SIG-M5 treated with dmso at 0.1 percent for 504 hours (cell line): ENCODE results near the gene ONECUT1.
A peak's percentile ranks its signal among the peaks of the same experiment; 100 is the strongest.

Experiments
- DNase-seq: peaks from one replicate; lab custom pipeline; 2025; ENCODE audit not compliant: unreplicated experiment; lab: John Stamatoyannopoulos, UW

Gene ONECUT1

DNA sequence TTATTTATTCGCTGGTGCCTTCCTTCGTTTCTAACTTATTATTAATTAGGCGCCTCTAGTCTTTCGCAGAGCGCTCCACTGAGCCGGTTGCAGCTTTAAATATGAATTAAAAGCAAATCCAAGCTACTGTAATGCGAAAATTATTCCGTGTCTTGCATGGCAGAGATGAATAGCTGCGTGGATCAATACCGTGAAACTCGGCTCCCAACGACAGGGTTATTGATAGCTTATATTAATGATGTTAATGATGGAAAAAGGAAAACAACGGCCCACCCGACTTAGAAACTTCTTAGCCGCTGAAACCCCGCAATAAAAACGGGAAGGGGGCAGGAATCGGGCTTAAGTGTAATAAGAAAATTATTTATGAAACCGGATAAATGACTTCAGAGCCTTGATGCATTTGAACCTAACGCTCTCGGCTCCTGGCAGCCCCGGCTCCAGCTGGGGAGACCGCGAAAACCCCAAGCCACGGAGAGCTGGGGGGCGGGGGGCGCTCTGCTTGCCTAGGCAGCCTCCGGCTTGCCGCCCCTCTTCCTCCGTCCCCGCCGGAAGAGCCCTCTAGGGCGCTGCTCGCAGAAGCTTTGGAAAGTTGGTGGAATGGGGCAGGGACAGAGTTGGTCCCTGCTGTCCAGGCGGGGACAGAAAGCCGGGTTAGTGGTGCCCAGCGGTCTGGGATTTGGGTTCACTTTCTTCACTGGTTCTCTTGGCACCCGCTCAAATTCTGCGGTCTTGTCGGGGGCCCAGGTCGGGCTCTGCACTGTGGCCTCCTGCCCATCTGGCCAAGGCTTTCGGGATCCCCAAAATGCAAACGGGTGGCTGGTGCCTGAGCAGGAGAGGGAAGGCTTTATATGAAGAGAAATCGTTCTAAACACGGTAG is 7.7 kb upstream of the ONECUT1 start:
- DNase-seq: no peak

DNA sequence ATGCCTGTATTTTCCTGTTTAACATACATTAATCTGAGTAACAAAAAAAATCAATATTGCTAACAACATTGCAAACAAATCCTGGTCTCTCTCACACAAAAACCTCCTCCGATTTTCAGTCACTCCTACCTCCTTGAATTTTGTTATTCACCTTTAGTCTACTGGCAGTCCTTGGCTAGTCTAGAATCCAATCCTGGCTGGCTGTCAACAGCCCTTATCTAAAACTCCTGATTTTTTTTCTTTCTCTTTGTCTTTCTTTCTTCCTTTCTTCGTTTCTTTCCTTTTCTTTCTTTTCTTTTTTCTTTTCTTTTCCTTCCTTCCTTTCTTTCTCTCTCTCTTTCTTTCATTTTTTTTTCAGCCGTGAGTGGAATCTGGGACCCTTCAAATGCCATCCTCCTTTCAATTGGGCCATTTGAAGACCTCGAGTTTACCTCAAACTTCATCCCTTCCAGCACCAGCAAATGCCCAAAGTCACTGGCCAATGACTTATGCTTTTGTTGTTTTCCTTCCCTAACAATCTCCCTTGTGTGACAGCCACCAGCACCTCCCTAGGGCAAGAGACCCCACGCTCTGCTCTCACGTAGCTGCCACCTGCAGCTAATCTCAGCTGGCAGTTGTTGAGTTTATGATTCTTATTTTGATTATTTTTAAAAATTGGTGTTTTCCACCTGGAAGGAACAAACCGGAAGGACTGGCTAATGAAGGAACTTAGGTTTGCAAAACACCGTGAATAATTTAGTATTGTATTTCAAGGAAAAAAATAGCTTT is 6.8 kb upstream of the ONECUT1 start:
- no peak for DNase-seq

DNA sequence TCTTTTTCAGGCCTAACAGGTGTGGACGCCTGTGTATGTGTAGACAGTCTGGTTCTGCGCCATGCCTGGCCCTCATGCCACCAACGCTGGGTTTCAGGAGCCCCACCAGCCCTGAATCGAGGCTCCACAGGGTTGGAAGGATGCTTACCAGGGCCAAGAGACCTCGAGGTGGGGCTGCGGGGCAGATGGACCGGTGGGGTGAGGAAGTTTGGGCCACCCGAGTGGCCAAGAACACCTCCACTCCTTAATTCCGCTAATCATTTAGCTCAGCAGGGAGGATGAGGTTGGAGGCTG is 6.0 kb upstream of the ONECUT1 start:
- no peak for DNase-seq

DNA sequence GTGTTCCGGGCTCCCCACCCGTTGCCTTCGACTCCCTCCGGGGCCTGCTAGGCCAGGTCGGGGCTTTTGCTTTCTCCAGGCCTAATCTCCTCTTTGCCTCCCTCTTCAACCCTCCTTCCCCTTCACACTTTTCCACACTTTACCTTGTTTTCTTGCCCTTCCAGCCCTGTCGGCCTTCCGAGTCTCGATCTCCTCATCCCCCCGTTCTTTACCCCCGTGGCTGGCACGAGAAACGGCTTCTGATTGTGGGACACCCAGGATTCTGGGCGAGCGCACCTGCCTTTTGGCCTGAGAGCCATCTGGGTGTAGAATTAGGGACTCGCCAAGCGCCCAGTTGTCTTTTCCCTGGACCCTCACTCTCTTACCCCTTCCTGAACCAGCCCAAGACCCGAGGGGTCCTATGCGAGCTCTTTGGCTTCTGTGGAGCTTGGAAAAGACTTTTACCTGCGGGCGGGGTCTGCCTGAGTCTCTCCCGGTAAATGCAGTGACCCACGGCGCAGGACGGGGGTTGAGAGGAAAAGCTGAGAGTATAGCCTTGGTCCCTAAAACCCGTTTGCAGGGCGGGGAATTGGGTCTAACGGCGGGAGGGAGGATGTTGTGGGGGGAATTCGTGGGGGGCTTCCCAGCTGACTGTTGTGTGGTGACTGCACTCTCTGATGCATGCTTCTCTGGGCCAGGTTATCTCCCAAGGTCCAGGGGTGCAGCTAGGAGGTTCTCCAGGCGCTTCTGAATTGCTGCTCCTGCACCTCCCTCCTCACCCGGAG is 5.5 kb upstream of the ONECUT1 start:
- no peak for DNase-seq

DNA sequence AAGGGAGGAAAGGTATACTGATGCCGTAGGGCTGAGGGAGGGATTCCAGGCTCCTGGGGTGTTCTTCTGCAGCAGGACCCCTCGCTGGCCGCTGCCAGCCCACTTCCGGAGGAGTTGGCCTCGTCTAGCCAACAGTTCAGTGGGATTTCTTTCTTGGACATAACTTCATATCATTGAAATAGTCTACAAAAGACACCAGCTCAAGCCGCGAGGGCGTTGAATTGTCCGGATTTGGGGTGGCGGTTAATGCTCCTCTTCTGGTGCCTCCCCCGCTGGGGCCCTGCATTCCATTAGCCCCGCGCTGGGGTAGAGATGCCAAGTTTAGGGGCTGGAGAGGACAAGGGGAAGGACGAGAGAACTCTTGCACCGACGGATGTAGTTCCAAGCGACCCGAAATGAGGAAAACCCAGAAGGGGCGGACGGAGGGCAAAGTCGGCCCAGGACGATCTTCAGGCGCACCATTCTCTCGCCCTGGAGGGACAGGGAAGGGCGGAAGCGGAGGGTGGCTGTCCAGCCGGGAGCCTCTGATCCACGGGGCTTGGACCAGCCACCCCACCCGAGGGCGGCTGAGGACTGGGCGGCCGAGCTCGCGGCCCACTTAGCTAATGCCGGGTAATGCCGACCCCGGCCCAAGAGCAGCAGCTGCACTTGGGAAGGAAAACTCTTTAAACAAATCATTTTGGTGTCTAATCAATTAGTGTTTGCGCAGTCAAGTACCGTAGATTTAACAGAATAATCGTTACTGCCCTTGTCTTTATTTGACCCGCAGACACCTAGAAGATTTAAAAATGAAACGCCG is 4.7 kb upstream of the ONECUT1 start:
- no peak for DNase-seq

DNA sequence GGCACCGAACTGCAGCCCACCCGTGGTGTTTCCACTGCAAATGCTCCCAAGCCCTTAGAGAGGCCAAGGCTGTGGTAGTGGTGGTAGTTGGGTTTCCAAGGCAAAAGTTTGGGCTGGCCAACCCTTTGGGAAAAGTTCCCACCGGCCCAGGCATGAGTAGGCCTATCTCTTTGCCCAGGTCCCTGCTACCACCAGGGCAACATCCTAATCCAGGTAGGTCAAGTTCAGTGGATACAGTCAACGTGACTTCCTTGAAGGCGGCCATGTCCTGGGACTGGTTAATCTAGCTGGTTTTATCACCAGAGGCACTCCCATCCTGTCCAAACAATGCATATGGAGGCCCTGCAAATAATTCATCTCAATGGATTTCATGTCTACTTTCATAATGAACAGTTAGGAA is 1.6 kb upstream of the ONECUT1 start:
- DNase-seq: no peak

DNA sequence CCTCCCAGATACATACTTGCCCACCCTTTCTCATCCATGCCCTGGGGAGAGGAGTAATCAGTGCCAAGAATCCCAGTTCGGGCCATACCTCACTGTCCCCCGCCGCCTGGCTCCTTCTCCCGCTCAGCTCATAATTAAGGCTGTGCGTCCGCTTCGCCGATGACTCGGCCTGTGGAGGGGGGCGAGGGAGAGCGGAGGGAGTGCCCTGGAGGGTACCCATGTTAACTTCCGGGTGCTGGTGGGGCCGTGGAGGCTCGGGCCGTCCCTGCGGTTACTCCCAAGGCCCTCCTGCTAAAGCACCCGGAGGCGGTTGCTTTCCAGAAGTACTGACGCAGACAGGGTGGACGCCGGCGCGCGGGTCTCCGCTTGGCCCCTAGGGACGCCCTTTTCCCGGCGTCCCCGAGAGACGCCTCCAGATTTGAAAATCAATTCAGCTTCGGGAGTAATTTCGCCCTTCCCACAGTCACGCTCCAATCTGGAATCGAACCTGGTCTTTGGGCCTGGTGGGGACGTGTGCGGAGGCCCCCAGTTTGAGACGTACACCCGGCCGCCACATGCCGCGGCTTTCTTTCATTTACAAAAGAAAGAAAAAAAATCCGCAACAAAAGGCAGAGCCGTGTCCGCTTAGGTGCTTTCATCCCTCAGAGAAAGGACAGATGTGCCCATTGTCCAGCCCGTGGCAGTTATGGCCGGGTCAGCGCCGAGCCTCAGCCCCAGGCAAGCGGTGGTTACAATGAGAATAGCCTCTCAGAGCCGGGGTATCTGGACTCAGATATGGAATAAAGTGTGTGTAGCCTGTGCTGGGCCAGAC is 1.0 kb upstream of the ONECUT1 start:
- no peak for DNase-seq

DNA sequence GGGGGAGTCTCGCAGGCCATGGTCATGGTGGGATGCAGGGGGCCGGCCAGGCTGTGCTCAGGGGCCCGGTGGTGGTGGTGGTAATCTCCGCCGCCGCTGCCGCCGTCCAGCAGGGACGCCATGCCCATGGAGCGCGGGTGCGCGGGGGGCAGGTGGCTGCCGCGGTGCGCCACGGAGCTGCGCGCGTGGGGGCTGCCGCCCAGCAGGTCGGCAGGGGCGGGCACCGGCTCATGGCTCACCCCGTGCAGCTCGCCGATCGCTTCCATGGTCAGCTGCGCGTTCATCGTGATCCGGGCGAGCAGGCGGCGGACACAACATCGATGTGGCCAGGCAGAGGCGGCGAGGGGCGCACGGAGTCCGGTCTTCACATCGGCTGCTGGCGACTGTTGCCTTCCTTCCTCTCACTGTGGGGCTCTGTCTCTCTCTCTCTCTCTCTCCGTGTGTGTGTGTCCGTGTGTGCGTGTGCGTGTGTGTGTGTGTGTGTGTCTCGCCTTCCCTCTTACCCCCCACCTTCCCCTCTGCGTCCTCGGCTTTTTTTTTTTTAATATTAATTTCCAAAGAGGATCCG is 451 bp downstream of the ONECUT1 start:
- peak; percentile 17 for DNase-seq

DNA sequence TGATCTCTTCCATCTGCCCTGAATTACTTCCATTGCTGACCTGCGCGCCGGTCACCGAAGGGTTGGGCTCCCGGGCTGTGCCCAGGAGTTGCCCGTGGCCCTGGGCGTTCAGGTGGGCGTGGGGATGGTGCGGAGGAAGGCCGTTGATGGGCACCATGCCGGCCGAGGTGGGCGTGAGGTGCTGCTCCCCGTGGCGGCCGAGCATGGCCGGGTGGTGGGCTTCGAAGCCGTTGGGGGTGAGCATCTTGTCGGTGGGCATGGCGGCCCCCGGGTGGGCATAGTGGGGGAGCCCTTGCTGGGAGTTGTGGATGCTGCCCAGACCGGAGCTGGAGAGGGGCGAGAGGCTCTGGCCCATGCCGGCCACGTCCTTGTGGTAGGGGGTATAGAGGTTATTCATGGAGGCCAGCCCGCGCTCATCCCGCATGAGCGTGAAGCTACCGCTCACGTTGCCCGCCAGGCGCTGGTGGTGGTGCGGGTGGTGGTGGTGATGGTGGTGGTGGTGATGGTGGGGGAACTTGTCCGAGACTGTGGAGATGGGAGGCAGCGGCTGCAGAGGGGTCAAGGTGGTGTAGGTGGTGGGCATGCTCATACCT is 1.0 kb downstream of the ONECUT1 start:
- DNase-seq: no peak

DNA sequence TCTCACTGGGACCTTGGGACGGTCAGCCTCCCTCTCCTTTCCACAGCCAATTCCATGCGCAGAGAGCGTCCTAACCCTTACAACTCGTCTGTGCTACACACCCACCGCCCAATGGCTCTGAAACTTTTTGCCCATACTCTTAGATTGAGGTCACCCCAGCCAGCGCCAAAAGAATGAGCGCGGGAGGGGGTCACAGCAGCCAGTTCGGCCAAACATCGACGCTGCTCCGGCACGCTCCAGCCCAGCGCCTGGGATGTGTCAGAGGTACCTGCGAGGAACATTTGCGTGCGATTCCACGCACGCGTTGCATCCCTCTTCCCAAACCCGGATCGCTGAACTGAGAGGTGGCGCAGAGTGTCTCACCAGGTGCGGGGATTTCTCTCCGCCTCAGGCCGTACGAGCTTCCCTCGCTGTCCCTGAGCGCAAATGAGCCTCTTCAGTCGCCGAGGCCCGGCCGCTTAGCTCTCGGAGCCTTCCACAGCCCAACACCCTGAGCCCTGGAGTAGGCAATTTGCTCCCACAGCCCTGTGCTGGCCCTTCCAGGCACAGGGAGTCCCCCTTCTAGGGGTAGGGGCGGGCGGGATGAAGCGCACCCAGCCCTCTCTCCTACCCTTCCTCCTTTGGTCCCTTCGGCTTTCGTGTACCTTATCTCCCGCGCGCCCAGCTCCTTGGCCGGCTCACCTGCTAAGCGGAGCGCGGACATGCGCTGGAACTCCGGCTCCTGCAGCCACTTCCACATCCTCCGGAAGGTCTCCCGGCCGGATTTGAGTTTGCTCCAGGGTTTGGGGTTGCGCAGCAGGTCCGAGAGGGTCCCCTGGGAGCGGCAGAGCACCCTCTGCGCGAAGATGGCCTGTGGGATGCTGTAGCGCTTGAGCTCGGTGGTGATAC is 1.8 kb downstream of the ONECUT1 start:
- DNase-seq: no peak

DNA sequence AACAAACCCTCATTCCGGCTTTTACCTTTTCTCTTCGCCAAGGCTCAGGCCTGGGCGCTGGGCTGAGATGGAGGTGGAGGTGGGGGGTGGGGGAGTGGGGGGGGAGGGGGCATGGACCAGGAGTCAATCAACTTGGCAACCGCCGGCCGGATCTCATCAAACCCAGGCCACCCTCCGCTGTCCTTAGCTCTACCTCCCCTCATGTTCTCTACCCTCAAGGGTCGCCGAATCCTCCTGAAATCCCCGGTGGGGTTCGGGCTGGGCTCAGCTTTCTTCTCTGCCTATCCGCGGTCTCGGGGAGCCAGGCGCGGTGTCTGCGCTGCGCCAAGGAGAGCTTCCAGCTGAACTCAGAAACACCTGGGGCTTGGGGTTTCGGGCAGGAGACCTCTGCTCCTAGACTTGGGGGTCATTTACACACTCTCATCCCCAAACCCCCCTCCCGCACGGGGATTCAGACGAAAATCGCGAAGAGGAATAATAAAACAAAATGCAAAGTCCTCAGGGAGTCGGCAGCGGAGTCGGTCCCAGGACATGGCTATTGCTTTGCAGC is 2.5 kb downstream of the ONECUT1 start:
- no peak for DNase-seq

DNA sequence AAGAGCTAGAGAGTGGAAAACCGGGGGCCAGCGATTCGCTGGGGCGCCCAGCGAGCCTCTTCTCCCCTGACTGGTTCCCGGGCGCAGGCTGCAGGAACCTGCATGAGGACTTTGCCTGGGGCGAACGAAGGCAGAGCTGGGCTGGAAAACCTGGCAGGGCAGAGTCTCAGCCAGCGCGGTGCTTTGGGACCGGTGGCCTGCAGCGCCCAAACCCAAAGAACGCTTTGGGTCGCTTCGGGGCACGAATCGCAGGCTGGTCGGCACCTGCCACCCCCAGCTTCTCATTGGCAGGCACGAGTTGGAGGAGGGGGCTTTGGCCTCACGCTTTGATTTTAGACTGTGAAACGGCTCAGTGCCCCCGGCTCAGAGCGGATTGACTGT is 3.0 kb downstream of the ONECUT1 start:
- DNase-seq: no peak

DNA sequence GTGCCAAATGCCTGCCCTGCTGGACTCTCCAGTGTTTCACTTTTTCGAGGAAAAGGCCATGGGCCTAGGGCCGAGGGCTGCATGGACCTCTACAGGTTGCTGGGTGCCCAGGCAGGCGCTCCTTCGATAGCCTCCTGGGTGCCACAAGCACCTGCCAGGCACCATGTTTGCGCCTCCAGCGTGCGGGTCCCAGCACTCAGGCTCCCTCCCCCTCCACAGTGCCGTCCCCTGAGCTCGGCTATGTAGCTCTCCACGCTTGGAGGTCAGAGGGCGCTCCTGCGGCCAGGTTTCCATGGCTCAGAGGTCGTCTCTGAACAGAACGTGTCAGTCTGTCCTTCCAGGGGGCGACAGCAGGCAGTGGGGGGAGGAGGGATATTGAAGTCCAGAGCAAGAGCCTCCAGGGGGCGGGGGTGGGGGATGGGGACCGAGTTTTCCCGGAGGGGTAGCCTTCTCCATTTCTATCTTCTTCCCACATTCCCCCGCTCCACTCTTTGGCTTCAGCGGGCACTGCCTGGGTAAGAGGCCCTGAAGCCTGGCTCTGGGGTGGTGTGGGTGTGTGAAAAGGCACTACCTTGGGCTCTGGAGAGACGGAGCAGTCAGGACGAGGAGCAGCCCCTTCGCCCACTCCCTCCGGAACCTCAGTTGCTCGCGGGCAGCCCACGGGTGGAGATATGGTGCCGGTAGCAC is 3.6 kb downstream of the ONECUT1 start:
- no peak for DNase-seq

DNA sequence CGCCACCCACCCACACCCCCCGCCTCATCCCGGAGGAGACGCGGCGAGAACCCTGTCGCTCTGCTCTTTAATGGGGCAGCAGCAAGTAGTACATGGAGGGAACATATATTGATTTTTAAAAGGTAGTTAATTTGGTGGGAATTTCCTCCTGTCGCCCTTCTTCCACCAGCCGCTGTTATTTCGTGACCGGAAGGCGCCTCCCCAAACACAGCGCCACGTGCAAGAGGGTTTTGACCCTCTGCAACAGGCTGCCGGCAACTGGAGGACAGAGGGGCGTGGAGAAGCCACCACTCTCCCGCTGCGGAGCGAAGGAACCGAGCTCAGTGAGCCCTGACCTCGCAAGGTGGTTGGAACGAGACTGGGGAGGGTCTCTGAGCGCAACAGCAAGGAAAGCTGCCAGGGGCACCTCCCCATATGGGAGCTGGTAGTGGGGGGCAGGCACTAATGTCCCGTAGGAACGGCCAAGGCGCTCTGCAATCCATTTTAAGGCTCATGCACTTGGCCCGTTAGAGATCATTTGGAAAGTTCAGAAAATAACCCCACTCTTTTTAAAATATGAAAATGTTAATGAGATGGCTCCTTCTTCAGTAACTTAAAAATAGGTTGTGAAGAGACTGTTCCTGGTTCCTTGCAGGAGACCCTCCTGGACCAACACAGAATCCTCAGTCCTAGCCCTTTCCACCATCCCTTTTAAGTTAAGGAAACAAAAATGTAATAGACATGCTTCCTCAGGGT is 4.3 kb downstream of the ONECUT1 start:
- no peak for DNase-seq

DNA sequence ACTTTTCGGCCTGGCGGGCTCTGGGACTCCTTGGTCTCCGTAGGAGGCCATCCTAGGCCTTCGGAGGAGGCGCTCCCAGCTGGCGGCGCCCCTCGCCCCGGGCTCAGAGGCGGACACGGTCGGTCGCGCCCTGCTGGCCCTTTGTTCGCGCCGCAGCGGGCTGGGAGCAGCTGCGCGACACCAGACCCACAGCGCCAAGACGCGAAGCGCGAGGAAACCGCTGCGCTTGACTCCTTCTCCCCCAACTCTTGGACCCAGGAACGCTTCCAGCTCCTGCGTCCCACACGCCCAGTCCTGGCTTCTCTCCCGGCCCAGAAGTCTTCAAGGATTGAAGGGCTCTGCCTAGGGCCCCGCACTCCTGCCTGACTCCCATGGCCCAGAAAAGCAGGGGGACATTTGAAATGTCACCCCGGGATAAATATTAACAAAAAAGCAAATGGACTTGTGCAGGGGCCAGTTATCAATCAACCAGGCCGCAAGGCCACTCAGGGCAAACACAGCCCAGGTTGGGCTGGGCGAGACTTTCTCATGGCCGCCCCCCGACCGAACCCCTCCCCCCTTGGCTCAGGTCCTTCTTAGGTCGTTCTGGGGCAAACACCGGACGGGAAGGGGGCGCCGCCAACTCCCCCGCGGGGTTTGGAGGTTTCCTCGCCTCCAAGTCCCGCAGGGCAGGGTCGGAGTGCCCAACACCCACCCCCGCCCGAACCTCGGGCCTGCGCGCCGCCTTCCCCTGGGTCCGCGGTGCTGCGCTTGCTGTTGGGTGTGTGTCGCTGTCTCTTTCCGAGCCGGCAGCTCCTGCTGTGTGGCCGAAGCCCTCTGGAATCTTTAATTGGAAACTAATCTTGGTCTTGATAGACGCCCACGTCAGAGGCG is 5.1 kb downstream of the ONECUT1 start:
- DNase-seq: no peak
